DMS53 treated with DMSO at 0.1 percent for 48 hours (cell line): ENCODE results near the gene CAND2.
"Not testable (repeated sequence)": the region's sequence is repeated elsewhere in the genome, so short reads cannot be mapped to it uniquely, and the experiment has no call there.

Experiments used
- DNase-seq: peaks from one replicate; lab custom pipeline; 2025; ENCODE audit not compliant: unreplicated experiment; lab: John Stamatoyannopoulos, UW

Gene CAND2

GRCh38 chr3:12854565-12854964 lies 58.1 kb downstream of the CAND2 start:
- no peak for DNase-seq

- no peak for DNase-seq
These were observed 60.1 kb downstream of the CAND2 start for GRCh38 chr3:12856626-12857025.

DNA sequence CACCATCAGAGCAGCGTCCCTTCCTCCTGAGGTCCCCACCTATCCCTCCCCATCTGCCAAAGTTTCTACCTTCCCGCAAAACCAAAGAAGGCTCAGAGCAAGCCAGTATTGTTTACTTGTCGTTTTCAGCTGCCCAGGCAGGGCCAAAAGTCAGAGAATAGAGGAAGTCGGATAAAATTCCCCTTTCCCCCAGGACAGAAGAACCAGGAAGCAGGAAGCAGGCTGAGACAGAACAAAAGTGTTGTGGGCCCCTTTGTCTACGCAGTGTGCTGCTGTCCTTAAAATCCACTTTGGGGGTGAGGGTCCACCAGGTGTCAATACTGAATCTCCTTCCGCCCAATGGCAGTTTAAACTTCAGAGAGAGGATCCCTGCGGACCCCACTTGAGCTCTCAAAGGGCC lies 63.4 kb downstream of the CAND2 start:
- no peak for DNase-seq

DNA sequence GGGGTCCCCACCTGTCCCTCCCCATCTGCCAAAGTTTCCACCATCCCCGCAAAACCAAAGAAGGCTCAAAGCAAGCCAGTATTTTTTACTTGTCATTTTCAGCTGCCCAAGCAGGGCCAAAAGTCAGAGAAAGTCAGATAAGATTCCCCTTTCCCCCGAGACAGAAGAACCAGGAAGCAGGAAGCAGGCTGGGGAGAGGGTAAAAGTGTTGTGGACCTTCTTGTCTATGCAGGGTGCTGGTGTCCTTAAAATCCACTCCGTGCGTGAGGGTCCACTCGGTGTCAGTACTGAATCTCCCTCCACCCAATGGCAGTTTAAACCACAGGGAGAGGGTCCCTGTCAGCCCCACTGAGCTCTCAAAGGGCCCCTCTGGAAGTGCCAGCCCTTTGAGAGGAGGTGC lies 65.1 kb downstream of the CAND2 start:
- no peak for DNase-seq

DNA sequence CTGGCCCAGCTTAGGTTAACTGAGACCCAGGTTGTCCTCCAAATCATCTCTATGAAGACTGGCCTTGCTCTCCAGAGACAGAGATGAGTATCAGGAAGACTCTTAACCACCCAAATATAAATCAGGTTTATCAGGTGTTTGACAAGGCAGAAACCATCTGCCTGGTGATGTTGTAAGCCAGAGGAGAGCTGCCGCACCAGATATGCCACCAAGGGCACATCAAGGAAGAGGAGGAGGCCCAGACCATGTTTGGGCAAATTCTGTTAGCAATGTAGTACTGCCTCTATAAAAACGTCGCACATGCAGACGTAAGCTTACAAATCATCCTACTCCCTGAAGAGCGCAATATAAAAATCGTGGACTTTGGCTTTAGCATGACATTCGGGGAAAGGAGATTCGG lies 65.9 kb downstream of the CAND2 start:
- DNase-seq, result no peak

DNA sequence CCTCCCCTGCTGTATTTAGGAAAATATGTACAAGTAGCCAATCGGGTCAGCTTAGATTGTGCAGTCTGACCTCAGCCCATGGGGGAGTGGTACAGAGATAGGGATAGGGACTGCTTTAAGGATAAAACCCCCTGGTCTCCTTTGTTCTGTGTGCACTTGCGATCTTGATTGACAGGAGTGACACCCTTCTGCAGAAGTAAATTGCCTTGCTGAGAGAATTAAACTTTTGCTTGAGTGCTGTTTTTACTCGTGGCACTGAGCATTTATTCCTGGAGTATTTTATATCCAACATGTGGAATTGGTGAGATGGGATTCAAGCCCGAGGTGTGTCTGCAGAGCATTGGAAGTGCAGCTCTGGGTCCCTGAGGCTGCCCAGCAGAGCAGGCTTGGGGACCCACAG lies 68.8 kb downstream of the CAND2 start:
- no peak for DNase-seq

DNA sequence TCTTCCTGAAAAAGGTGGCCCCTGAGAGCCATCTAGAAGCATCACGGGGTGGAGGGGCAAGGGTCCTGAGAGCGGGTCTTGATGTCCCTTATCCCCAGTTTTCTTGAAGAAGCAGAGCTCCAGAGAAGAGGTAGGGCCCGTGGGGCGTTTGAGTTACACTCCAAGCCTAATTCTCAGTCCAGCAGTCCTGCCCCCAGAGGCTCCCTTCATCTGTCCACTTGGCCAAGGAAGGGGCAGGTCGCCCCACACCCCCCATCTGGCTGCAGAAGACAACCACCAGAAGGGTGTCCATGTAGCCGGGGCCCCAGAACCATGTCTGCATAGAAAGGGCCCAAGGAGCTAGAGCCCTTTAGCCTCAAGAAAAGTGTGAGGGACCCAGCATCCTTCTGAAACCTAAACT lies 70.4 kb downstream of the CAND2 start:
- DNase-seq, result no peak

GRCh38 chr3:12868039-12869034 lies 71.9 kb downstream of the CAND2 start:
- peak; percentile 55 for DNase-seq

GRCh38 chr3:12869035-12869621 lies 72.6 kb downstream of the CAND2 start:
- DNase-seq, result no peak

DNA sequence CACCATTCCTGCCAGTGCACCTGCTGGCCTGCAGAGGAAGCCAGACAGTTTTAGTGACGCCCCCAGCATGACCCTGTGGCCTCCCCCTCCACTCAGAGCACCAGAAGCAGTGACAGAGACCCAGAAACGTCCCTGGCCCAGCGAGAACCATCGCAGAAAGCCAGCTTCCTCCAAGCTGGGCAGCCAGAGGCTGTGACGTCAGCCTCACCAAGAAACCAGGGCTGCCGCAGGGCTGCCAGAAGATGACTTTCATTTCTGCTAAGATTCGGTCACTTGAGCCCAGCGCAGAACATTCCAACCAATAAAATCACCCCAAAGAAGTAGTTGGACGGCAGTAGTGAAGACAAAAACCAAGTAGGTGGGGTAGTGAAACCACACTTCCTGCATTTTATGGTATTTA lies 74.5 kb downstream of the CAND2 start:
- no peak for DNase-seq

- DNase-seq, result no peak
These were observed 75.0 kb downstream of the CAND2 start for GRCh38 chr3:12871404-12871983.

- no peak for DNase-seq
These were observed 79.7 kb downstream of the CAND2 start for GRCh38 chr3:12875857-12876836.

- no peak for DNase-seq
These were observed 80.6 kb downstream of the CAND2 start for GRCh38 chr3:12877040-12877439.

DNA sequence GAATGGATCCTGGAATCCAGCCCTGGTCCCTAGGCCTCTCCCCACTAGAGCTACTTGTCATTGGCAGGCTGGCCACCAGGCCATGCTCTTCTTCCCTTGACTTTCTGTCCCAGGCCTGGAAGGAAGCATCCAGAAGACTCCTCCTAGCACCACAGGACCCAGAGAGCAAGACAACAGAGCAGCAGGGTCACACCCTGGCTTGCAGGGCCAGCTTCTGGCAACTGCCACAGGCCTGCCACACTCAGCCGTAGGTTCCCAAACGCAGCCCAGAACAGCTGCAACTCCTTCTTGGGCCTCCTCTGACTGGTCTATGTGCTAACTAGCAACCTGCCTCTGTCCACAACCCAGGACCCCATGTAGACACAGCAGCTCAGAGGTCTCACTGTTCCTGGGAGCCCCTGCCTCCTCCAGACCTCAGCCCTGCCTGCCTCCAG lies 81.7 kb downstream of the CAND2 start:
- no peak for DNase-seq

- not testable (repeated sequence) for DNase-seq
These were observed 82.3 kb downstream of the CAND2 start for GRCh38 chr3:12878758-12879157.

DNA sequence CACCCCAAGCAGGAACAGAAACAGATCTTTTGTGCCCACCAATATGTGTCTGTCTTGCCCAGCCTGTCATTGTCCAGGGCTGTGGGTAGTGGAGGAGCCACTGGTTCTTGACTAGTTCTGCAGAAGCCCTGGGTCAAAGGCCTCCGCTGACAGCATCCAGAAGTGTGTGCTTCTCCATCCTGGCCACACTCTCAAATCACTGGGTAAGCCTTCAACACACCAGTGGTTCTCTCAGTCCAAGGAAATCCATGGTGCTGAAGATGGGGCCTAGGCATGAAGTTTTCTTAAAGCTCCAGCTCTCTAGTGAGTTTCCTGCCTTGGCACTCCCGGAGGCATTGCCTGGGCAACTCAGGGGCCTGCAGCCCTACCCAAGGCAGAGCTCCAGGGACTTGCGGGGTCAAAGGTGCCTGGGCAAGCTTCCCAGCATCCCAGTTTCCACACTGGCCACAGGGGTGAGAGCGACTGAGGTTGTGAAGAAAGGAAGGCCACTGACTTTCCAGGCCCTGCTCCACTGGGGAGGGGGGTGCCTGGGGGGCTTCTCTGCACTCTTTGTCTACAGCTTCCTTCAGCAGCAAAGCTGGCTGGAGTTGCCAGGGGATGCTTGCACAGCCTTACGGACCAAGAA lies 82.8 kb downstream of the CAND2 start:
- no peak for DNase-seq

DNA sequence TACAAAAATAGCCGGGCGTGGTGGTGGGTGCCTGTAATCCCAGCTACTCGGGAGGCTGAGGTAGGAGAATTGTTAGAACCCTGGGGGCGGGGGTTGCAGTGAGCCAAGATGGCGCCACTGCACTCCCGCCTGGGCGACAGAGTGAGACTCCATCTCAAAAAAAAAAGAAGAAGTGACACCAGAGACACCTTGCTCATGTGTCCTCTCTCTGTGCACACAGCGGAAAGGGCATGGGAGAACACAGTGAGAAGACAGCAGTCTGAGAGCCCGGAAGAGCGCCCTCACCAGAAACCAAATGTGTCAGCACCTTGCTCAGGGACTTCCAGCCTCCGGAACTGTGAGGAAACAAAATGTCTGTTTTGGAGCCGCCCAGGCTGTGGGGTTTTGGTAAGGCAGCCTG lies 85.4 kb downstream of the CAND2 start:
- not testable (repeated sequence) for DNase-seq

DNA sequence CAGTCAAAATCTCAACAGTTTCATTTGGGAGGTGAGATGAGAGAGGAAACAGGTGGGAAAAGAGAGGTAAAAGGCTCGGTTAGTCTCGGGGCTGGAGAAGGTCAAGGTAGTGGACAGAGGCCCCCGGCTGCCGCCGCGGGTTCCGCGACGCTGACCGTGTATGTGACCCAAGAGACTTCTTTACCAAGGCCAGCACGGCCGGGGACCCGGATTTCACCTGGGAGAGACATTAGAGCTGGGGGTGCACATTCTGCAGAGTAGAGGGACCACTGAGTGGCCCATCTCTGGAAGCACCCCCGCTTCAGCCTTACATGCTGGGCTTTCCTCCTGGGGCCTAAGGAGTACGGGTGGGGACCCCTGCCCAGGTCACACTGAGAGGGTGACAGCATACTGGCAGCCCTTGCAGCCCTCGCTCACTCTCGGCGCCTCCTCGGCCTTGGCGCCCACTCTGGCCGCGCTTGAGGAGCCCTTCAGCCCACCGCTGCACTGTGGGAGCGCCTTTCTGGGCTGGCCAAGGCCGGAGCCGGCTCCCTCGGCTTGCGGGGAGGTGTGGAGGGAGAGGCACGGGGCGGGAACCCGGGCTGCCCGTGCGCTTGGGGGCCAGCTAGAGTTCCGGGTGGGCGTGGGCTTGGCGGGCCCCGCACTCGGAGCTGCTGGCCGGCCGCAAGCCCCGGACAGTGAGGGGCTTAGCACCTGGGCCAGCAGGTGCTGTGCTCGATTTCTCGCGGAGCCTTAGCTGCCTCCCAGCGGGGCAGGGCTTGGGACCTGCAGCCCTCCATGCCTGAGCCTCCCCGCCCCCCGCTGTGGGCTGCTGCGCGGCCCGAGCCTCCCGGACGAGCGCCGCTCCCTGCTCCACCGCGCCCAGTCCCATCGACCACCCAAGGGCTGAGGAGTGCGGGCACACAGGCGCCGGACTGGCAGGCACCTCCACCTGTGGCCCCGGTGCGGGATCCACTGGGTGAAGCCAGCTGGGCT lies 86.1 kb downstream of the CAND2 start:
- DNase-seq, result no peak

- DNase-seq, result no peak
These were observed 87.8 kb downstream of the CAND2 start for GRCh38 chr3:12884186-12884680.
